Neuronal stem cell (in vitro differentiated cells): Measurements from ENCODE around the gene CYP4F11.
"Not testable (repeated sequence)": the region's sequence is repeated elsewhere in the genome, so short reads cannot be mapped to it uniquely, and the experiment has no call there.

Experiments used
- DNase-seq: peaks from one replicate; pipeline ENCODE4 v3.0.0-alpha.2; 2013; ENCODE audit warnings: low spot score
- H2AFZ ChIP-seq: one replicate; pipeline ENCODE4 v1.6.1; 2013; ENCODE audit warnings: mild to moderate bottlenecking, low read length, inconsistent platforms
- H2AK5ac ChIP-seq: 2 replicates; pipeline ENCODE4 v1.6.1; 2013; ENCODE audit warnings: low read depth, mild to moderate bottlenecking, inconsistent platforms, low read length, moderate library complexity, mixed read lengths
- H2BK120ac ChIP-seq: 2 replicates; pipeline ENCODE4 v1.6.1; 2013; ENCODE audit warnings: low read depth, mild to moderate bottlenecking, inconsistent platforms, low read length, moderate library complexity, mixed read lengths
- H2BK12ac ChIP-seq: one replicate; pipeline ENCODE4 v1.6.1; 2013; ENCODE audit warnings: low read length, inconsistent platforms
- H2BK15ac ChIP-seq: 2 replicates; pipeline ENCODE4 v1.6.1; 2013; ENCODE audit warnings: mild to moderate bottlenecking, low read length, inconsistent platforms, mixed read lengths
- H2BK5ac ChIP-seq: one replicate; pipeline ENCODE4 v1.6.1; 2013; ENCODE audit warnings: inconsistent platforms, mild to moderate bottlenecking, low read length, moderate library complexity
- H3K14ac ChIP-seq: one replicate; pipeline ENCODE4 v1.6.1; 2013; ENCODE audit warnings: low read length, inconsistent platforms
- H3K18ac ChIP-seq: 2 replicates; pipeline ENCODE4 v1.6.1; 2013; ENCODE audit warnings: low read length, inconsistent platforms
- H3K23ac ChIP-seq: 2 replicates; pipeline ENCODE4 v1.6.1; 2013; ENCODE audit warnings: low read depth, mild to moderate bottlenecking, mixed read lengths, low read length, inconsistent platforms; ENCODE audit not compliant: poor library complexity
- H3K27ac ChIP-seq: replicated peaks from 3 replicates; pipeline ENCODE4 v1.5.1; 2013; ENCODE audit warnings: low read length, inconsistent platforms
- H3K27me3 ChIP-seq, 3 experiments: 2 replicates each; pipeline ENCODE4 v1.6.1; 2013; ENCODE audit warnings: low read length in 3 of 3, mild to moderate bottlenecking in 2 of 3, inconsistent platforms in 1 of 3, low read depth in 1 of 3, mixed read lengths in 1 of 3, moderate library complexity in 1 of 3; ENCODE audit not compliant: control insufficient read depth in 3 of 3, insufficient read depth in 3 of 3
- H3K36me3 ChIP-seq, 2 donors: replicated peaks in 1 of 2; 2 replicates each; pipeline ENCODE4 v1.6.1; 2013; ENCODE audit warnings: low read length in 2 of 2; ENCODE audit not compliant: control insufficient read depth in 2 of 2, insufficient read depth in 2 of 2
- H3K4ac ChIP-seq: 2 replicates; pipeline ENCODE4 v1.6.1; 2013; ENCODE audit warnings: inconsistent platforms, mild to moderate bottlenecking, low read length, moderate library complexity
- H3K4me1 ChIP-seq, 2 donors: 1 replicate in 1 of 2; 2 replicates in 1 of 2; pipeline ENCODE4 v1.6.1; 2013; ENCODE audit warnings: low read length in 2 of 2, low read depth in 1 of 2; ENCODE audit not compliant: control insufficient read depth in 2 of 2, insufficient read depth in 1 of 2
- H3K4me2 ChIP-seq: one replicate; pipeline ENCODE4 v1.6.1; 2013; ENCODE audit warnings: mild to moderate bottlenecking, low read length, inconsistent platforms; ENCODE audit not compliant: insufficient read depth, poor library complexity, severe bottlenecking
- H3K4me3 ChIP-seq, 2 donors: 2 replicates each; pipeline ENCODE4 v1.5.1; 2013; ENCODE audit warnings: low read length in 2 of 2, mild to moderate bottlenecking in 2 of 2, inconsistent platforms in 1 of 2, moderate library complexity in 1 of 2
- H3K79me1 ChIP-seq: one replicate; pipeline ENCODE4 v1.6.1; 2013; ENCODE audit warnings: low read depth, mild to moderate bottlenecking, inconsistent platforms, low read length, moderate library complexity
- H3K9ac ChIP-seq: one replicate; pipeline ENCODE4 v1.6.1; 2013; ENCODE audit warnings: mild to moderate bottlenecking, low read depth, low read length, inconsistent platforms; ENCODE audit not compliant: poor library complexity
- H3K9me3 ChIP-seq, 2 donors: replicated peaks in 1 of 2; 2 replicates each; pipeline versions ENCODE3 to v1.6.1; 2013; ENCODE audit warnings: low read length in 2 of 2, mild to moderate bottlenecking in 2 of 2, inconsistent platforms in 1 of 2, low read depth in 1 of 2, mixed read lengths in 1 of 2, moderate library complexity in 1 of 2; ENCODE audit not compliant: control insufficient read depth in 2 of 2, insufficient read depth in 1 of 2
- H4K8ac ChIP-seq: one replicate; pipeline ENCODE4 v1.6.1; 2013; ENCODE audit warnings: low read depth, mild to moderate bottlenecking, inconsistent platforms, low read length, moderate library complexity
- H4K91ac ChIP-seq: one replicate; pipeline ENCODE4 v1.6.1; 2013; ENCODE audit warnings: low read length, low read depth, mild to moderate bottlenecking, inconsistent platforms; ENCODE audit not compliant: poor library complexity
- WGBS, 2 donors: extraction: QIAGEN DNeasy Blood & Tissue Kit; methylation state at CpG; one replicate each; pipeline ENCODE4 v1.1.7; 2013; ENCODE audit warnings: missing lambda C conversion rate in 2 of 2, mixed read lengths in 1 of 2; ENCODE audit not compliant: insufficient read length in 2 of 2, insufficient replicate concordance in 1 of 2; ENCODE audit errors: extremely low coverage in 2 of 2; 5-methylcytosine and 5-hydroxymethylcytosine counted together

The CYP4F11 gene

GRCh38 chr19:15889339-15889738 lies 45.0 kb downstream of the CYP4F11 start:
- not testable (repeated sequence) for H3K4me1 ChIP-seq, H3K14ac ChIP-seq, H2BK5ac ChIP-seq, H2AK5ac ChIP-seq, H3K4ac ChIP-seq, H3K23ac ChIP-seq, H3K79me1 ChIP-seq, H2BK120ac ChIP-seq, H2AFZ ChIP-seq, H3K36me3 ChIP-seq, H3K4me3 ChIP-seq, H3K27me3 ChIP-seq, H2BK15ac ChIP-seq, H3K18ac ChIP-seq, DNase-seq, H4K8ac ChIP-seq, H3K4me2 ChIP-seq, H2BK12ac ChIP-seq, H3K9ac ChIP-seq, H3K27ac ChIP-seq, H4K91ac ChIP-seq
- WGBS, 2 donors: no CpG with 5 or more reads among the region's 9 CpGs
- H3K9me3 ChIP-seq: peaks cover 0 to 17% of the 10 kb centered on the region in 2 donors

- Histone ChIP-seq H3K18ac (no peak overlapping the region), H3K9me3 (peaks cover 0 to 3% of the 10 kb centered on the region in 2 donors), H2AFZ (no peak overlapping the region), H2BK12ac (no peak overlapping the region), H2AK5ac (no peak overlapping the region), H2BK5ac (no peak overlapping the region), H3K27me3 (no peaks in the 10 kb centered on the region), H3K4me1 (no peaks in the 10 kb centered on the region), H2BK120ac (no peak overlapping the region), H3K27ac (no peak overlapping the region), H2BK15ac (no peak overlapping the region), H4K91ac (no peak overlapping the region), H4K8ac (no peak overlapping the region), H3K79me1 (no peaks in the 10 kb centered on the region), H3K9ac (no peak overlapping the region), H3K4me2 (no peak overlapping the region), H3K14ac (no peak overlapping the region), H3K23ac (no peak overlapping the region), H3K4ac (no peak overlapping the region), H3K36me3 (no peaks in the 10 kb centered on the region), H3K4me3 (no peak overlapping the region)
- DNase-seq: no peak
- WGBS, 2 donors: no CpG with 5 or more reads among the region's 7 CpGs
Measured at GRCh38 chr19:15885919-15886318, 48.4 kb downstream of the CYP4F11 start.

GRCh38 chr19:15885167-15885566 lies 49.2 kb downstream of the CYP4F11 start:
- Histone ChIP-seq H3K18ac (no peak overlapping the region), H3K4ac (no peak overlapping the region), H4K8ac (no peak overlapping the region), H3K23ac (no peak overlapping the region), H2BK120ac (no peak overlapping the region), H2BK12ac (no peak overlapping the region), H3K4me1 (no peaks in the 10 kb centered on the region), H3K79me1 (no peaks in the 10 kb centered on the region), H2AFZ (no peak overlapping the region), H2BK15ac (no peak overlapping the region), H2AK5ac (no peak overlapping the region), H3K9ac (no peak overlapping the region), H3K4me3 (no peak overlapping the region), H2BK5ac (no peak overlapping the region), H3K4me2 (no peak overlapping the region), H4K91ac (no peak overlapping the region), H3K27ac (no peak overlapping the region), H3K36me3 (no peaks in the 10 kb centered on the region), H3K27me3 (no peaks in the 10 kb centered on the region), H3K14ac (no peak overlapping the region), H3K9me3 (peaks cover 0 to 5% of the 10 kb centered on the region in 2 donors)
- WGBS, 2 donors: no CpG with 5 or more reads among the region's 3 CpGs
- no peak for DNase-seq

GRCh38 chr19:15883329-15883728 lies 51.0 kb downstream of the CYP4F11 start:
- not testable (repeated sequence) for H2BK120ac ChIP-seq, H2BK5ac ChIP-seq, H2AFZ ChIP-seq, H3K4me1 ChIP-seq, H2AK5ac ChIP-seq, H3K9me3 ChIP-seq, H3K36me3 ChIP-seq, H2BK15ac ChIP-seq, H3K18ac ChIP-seq, H3K4ac ChIP-seq, H3K23ac ChIP-seq, H4K8ac ChIP-seq, H3K9ac ChIP-seq, H4K91ac ChIP-seq, H3K79me1 ChIP-seq, H3K4me2 ChIP-seq, H3K27ac ChIP-seq, H2BK12ac ChIP-seq, H3K27me3 ChIP-seq, H3K4me3 ChIP-seq, DNase-seq, H3K14ac ChIP-seq
- no CpG with 5 or more reads among the region's 3 CpGs for WGBS, 2 donors
